Thymus (tissue), 11 donors: ENCODE measurements around the gene ZNF710. TPM values are rescaled to one million over a fixed set of nuclear protein-coding genes. Genes with fewer than 3 reads are reported as not detected.

Source experiments
- DNase-seq, 9 donors: peaks; one replicate each; pipeline ENCODE4 v3.0.0-alpha.2; 2013; ENCODE audit warnings: low spot score in 9 of 9, low read depth in 6 of 9, missing footprints in 1 of 9
- H3K27ac ChIP-seq, 2 donors: one replicate each; pipeline ENCODE4 v1.5.1; 2013; ENCODE audit warnings: control low read depth in 1 of 2, low read depth in 1 of 2, low read length in 1 of 2, mild to moderate bottlenecking in 1 of 2, moderate library complexity in 1 of 2
- H3K27me3 ChIP-seq, 2 donors: one replicate each; pipeline ENCODE4 v1.5.1; 2013; ENCODE audit warnings: low read length in 1 of 2; ENCODE audit not compliant: control insufficient read depth in 2 of 2, insufficient read depth in 1 of 2
- H3K36me3 ChIP-seq, 2 donors: one replicate each; pipeline ENCODE4 v1.5.1; 2013; ENCODE audit warnings: low read length in 1 of 2, mild to moderate bottlenecking in 1 of 2, moderate library complexity in 1 of 2; ENCODE audit not compliant: control insufficient read depth in 2 of 2, insufficient read depth in 2 of 2
- H3K4me1 ChIP-seq, 2 donors: one replicate each; pipeline ENCODE4 v1.5.1; 2013; ENCODE audit warnings: low read length in 2 of 2; ENCODE audit not compliant: control insufficient read depth in 2 of 2, insufficient read depth in 2 of 2
- H3K4me3 ChIP-seq, 2 donors: one replicate each; pipeline ENCODE4 v1.5.1; 2013; ENCODE audit warnings: low read length in 2 of 2, control low read depth in 1 of 2, mild to moderate bottlenecking in 1 of 2
- H3K9me3 ChIP-seq, 2 donors: one replicate each; pipeline ENCODE4 v1.5.1; 2013; ENCODE audit warnings: low read length in 1 of 2, mild to moderate bottlenecking in 1 of 2; ENCODE audit not compliant: control insufficient read depth in 2 of 2, insufficient read depth in 1 of 2
- WGBS: extraction: QIAGEN DNeasy Blood & Tissue Kit; methylation state at CpG from one replicate; pipeline ENCODE4 v1.1.7; 2013; 5-methylcytosine and 5-hydroxymethylcytosine counted together
- polyA plus RNA-seq: library from polyadenylated mRNA; stranded (reverse); fragments of 200-250 nt; gene quantifications from one replicate; pipeline ENCODE4 v1.2.3, GENCODE V29; 2013
- total RNA-seq: library from RNA; stranded (reverse); fragments of 120-200 nt; gene quantifications from one replicate; pipeline ENCODE4 v1.2.4, GENCODE V29; 2013
- donor health status: healthy.

The ZNF710 gene
- total and polyA plus RNA-seq, 2 donors = 12.5 to 21.9 TPM

- no peak for DNase-seq
- H3K27ac ChIP-seq = no peak overlapping the region
- WGBS = 95% methylated on average over 11 of the region's 11 CpGs
- peaks cover 0 to 1% of the 10 kb centered on the region in 2 donors for H3K9me3 ChIP-seq
- H3K4me3 ChIP-seq = no peak overlapping the region
- H3K27me3 ChIP-seq = no peaks in the 10 kb centered on the region
- peaks cover 83 to 87% of the 10 kb centered on the region in 2 donors for H3K36me3 ChIP-seq
- H3K4me1 ChIP-seq = peaks cover 0 to 1% of the 10 kb centered on the region in 2 donors
Observed at GRCh38 chr15:90080818-90081393, 79.8 kb downstream of the ZNF710 start.

- H3K36me3 ChIP-seq = peaks cover 90 to 92% of the 10 kb centered on the region in 2 donors
- H3K4me3 ChIP-seq = no peak overlapping the region
- H3K4me1 ChIP-seq = no peaks in the 10 kb centered on the region
- WGBS = 92% methylated on average over 9 of the region's 9 CpGs
- peaks cover 0 to 1% of the 10 kb centered on the region in 2 donors for H3K9me3 ChIP-seq
- no peaks in the 10 kb centered on the region for H3K27me3 ChIP-seq
- H3K27ac ChIP-seq = no peak overlapping the region
- DNase-seq = no peak
Observed at GRCh38 chr15:90082140-90082715, 81.1 kb downstream of the ZNF710 start.

- DNase-seq = no peak
- WGBS = 97% methylated on average over 5 of the region's 5 CpGs
- peaks cover 94 to 96% of the 10 kb centered on the region in 2 donors for H3K36me3 ChIP-seq
Observed at GRCh38 chr15:90083419-90083818, 82.3 kb downstream of the ZNF710 start.

GRCh38 chr15:90083954-90084607, 83.0 kb downstream of the ZNF710 start:
- no peaks in the 10 kb centered on the region for H3K27me3 ChIP-seq
- no peak for DNase-seq
- H3K27ac ChIP-seq = no peak overlapping the region
- H3K4me3 ChIP-seq = no peak overlapping the region
- WGBS = 97% methylated on average over 14 of the region's 14 CpGs
- peaks cover 0 to 1% of the 10 kb centered on the region in 2 donors for H3K9me3 ChIP-seq
- no peaks in the 10 kb centered on the region for H3K4me1 ChIP-seq
- H3K36me3 ChIP-seq = peaks cover 91 to 94% of the 10 kb centered on the region in 2 donors

More at GRCh38 chr15:90083419-90083818, 82.3 kb downstream of the ZNF710 start:
- Histone ChIP-seq H3K27me3 (no peaks in the 10 kb centered on the region), H3K4me1 (no peaks in the 10 kb centered on the region), H3K27ac (no peak overlapping the region), H3K4me3 (no peak overlapping the region), H3K9me3 (peaks cover 0 to 1% of the 10 kb centered on the region in 2 donors)

GRCh38 chr15:90084876-90085423, 83.8 kb downstream of the ZNF710 start:
- Histone ChIP-seq H3K27ac (no peak overlapping the region), H3K27me3 (no peaks in the 10 kb centered on the region), H3K4me1 (no peaks in the 10 kb centered on the region), H3K36me3 (peaks cover 91 to 94% of the 10 kb centered on the region in 2 donors), H3K4me3 (no peak overlapping the region), H3K9me3 (peaks cover under 1 to 1% of the 10 kb centered on the region in 2 donors)
- WGBS = 95% methylated on average over 18 of the region's 18 CpGs
- no peak for DNase-seq

GRCh38 chr15:90085565-90085964, 84.4 kb downstream of the ZNF710 start:
- Histone ChIP-seq H3K4me3 (no peak overlapping the region), H3K27ac (no peak overlapping the region), H3K9me3 (peaks cover 1 to 3% of the 10 kb centered on the region in 2 donors), H3K27me3 (no peaks in the 10 kb centered on the region), H3K4me1 (no peaks in the 10 kb centered on the region), H3K36me3 (peaks cover 91 to 94% of the 10 kb centered on the region in 2 donors)
- WGBS = over 99% methylated on average over 3 of the region's 3 CpGs
- DNase-seq = no peak

GRCh38 chr15:90086868-90087268, 85.7 kb downstream of the ZNF710 start:
- no peak overlapping the region for H3K4me3 ChIP-seq
- H3K36me3 ChIP-seq = peaks cover 91 to 94% of the 10 kb centered on the region in 2 donors
- H3K4me1 ChIP-seq = no peaks in the 10 kb centered on the region
- peaks cover 1 to 3% of the 10 kb centered on the region in 2 donors for H3K9me3 ChIP-seq
- peak in 2 of 9 donors; percentile 43 to 65 for DNase-seq
- no peak overlapping the region for H3K27ac ChIP-seq
- no peaks in the 10 kb centered on the region for H3K27me3 ChIP-seq
- WGBS = 98% methylated on average over 7 of the region's 7 CpGs

GRCh38 chr15:90087454-90088154, 86.5 kb downstream of the ZNF710 start:
- 95% methylated on average over 20 of the region's 20 CpGs for WGBS
- peaks cover 1 to 3% of the 10 kb centered on the region in 2 donors for H3K9me3 ChIP-seq
- peaks cover 84 to 91% of the 10 kb centered on the region in 2 donors for H3K36me3 ChIP-seq
- no peak overlapping the region for H3K4me3 ChIP-seq
- no peak for DNase-seq
- H3K4me1 ChIP-seq = no peaks in the 10 kb centered on the region
- no peak overlapping the region for H3K27ac ChIP-seq
- H3K27me3 ChIP-seq = no peaks in the 10 kb centered on the region
